ENCODE results near the gene SHC3.

DNA sequence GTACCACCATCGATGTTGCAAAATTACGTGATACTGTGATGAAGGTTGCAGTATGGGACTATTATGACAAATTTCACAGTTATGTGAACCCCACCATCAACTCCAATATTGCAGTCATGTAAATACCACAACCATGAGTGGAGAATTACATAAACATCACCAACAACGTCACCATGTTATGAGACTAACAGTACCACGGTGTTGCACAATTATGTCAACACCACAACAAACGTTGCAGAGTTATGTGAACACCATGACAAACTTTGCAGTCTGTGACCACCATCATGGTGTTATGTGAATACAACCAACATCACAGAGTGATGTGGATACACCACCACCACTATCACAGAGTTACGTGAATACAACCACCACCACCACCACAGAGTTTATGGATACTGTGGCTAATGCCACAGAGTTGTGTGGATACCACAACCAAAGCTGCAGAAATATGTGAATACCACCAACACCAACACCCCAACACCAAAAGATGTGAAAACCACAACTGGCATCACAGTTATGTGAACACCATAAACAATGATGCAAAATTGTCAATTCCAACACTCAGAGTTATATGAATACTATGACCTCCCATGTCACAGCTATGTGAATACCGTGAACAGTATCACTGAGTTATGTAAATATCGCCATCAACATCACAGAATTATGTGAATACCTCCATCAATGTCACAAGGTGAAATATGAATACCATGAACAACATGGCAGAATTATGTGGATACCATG lies 62.4 kb downstream of the SHC3 start:
- TF ChIP-seq, protein P1, sequence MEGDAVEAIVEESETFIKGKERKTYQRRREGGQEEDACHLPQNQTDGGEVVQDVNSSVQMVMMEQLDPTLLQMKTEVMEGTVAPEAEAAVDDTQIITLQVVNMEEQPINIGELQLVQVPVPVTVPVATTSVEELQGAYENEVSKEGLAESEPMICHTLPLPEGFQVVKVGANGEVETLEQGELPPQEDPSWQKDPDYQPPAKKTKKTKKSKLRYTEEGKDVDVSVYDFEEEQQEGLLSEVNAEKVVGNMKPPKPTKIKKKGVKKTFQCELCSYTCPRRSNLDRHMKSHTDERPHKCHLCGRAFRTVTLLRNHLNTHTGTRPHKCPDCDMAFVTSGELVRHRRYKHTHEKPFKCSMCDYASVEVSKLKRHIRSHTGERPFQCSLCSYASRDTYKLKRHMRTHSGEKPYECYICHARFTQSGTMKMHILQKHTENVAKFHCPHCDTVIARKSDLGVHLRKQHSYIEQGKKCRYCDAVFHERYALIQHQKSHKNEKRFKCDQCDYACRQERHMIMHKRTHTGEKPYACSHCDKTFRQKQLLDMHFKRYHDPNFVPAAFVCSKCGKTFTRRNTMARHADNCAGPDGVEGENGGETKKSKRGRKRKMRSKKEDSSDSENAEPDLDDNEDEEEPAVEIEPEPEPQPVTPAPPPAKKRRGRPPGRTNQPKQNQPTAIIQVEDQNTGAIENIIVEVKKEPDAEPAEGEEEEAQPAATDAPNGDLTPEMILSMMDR (IDR thresholded peaks at IDR 0.05), result no peak
- no peak for TF ChIP-seq ZFX (IDR thresholded peaks at IDR 0.05; ENCODE audit: borderline replicate concordance)

Data from 22Rv1 (cell line).